ENCODE results near the gene DNAL4. TPM values are rescaled to one million over a fixed set of nuclear protein-coding genes. Genes with fewer than 3 reads are reported as not detected.
"Not testable (repeated sequence)": the region's sequence is repeated elsewhere in the genome, so short reads cannot be mapped to it uniquely, and the experiment has no call there.

DNAL4 gene
- total and polyA plus RNA-seq, 11 donors, result 7.9 to 16.4 (median 10.4) TPM

DNA sequence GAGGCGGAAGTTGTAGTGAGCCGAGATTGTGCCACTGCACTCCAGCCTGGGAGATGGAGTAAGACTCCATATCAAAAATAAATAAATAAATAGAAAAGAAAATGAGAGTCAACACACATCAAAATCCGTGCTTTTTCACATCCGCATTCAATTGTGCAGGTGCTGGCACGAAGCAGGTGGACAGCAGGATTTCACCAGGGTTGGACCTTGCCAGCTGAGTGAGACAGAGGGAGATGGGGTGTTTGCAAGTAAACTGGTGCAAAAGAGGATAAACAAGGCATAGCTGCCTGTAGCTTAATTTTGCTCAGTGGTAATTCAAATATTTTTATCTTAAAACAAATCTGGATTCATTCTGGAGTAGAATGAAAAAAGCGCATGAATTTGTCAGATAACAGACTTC is 23.3 kb upstream of the DNAL4 start:
- no peak overlapping the region for H3K27ac ChIP-seq
- TF ChIP-seq POLR2A (IDR thresholded peaks at IDR 0.05) (no peak), CTCF (IDR thresholded peaks at IDR 0.05) (no peak)
- intact Hi-C loops (cut with DNase I), result no loop called here
- ATAC-seq (no peak), DNase-seq (no peak)
- no peak overlapping the region for H3K4me3 ChIP-seq
- 88 to 92% (median 91%) methylated on average over 6 of the region's 6 CpGs for WGBS, 4 donors
- peaks cover 0 to 8% (median 0%) of the 10 kb centered on the region in 9 donors for H3K27me3 ChIP-seq
- no peaks in the 10 kb centered on the region for H3K36me3 ChIP-seq
- H3K9me3 ChIP-seq, result no peaks in the 10 kb centered on the region
- H3K4me1 ChIP-seq, result no peaks in the 10 kb centered on the region

DNA sequence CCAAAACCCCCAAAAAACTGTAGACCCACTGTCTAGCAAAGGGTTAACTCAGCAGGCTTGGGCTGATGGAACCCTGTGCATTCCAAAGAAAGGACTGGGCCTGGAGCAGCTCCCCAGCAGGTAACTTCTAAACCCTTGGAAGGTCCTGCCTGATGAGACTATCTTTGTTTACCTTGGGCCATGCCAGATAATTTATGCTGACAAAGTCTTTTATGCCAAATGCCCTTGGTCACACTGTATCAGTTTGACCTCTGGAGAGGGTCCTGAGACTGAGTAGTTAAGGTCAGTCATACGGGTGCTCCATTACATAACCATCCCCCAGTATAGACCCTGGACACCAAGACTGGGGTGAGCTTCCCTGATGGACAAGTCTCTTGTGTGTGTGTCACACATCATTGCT is 21.9 kb upstream of the DNAL4 start:
- intact Hi-C loops (cut with DNase I), result no loop called here
- 30 to 70% (median 40%) methylated on average over 1 of the region's 1 CpG for WGBS, 4 donors
- Histone ChIP-seq H3K27ac (no peak overlapping the region), H3K4me3 (no peak overlapping the region), H3K9me3 (peaks cover 0 to 2% (median 0%) of the 10 kb centered on the region in 12 donors), H3K4me1 (no peaks in the 10 kb centered on the region), H3K36me3 (no peaks in the 10 kb centered on the region), H3K27me3 (peaks cover 0 to 8% (median 0%) of the 10 kb centered on the region in 9 donors)
- DNase-seq, result no peak
- ATAC-seq, result no peak
- TF ChIP-seq POLR2A (IDR thresholded peaks at IDR 0.05) (no peak), CTCF (IDR thresholded peaks at IDR 0.05) (no peak)

DNA sequence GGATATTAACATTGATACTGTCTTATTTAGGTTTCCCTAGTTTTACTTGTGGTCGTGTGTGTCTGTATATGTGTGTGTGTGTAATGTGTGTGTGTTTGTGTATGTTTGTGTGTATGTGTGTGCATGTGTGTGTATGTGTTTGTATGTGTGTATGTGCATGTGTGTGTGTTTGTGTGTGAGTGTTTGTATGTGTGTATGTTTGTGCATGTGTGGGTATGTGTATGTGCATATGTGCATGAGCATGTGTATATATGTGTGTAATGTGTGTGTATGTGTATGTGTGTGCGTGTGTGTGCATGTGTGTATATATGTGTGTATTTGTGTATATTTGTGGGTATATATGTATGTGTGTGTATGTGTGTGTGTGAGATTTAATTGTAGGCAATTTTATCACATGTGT is 17.3 kb upstream of the DNAL4 start:
- H3K9me3 ChIP-seq, result peaks cover 0 to 19% (median 4%) of the 10 kb centered on the region in 12 donors
- no peak overlapping the region for H3K4me3 ChIP-seq
- intact Hi-C loops (cut with DNase I), result no loop called here
- no peak overlapping the region for H3K27ac ChIP-seq
- DNase-seq (no peak), ATAC-seq (no peak)
- WGBS, 4 donors, result 74 to 86% (median 85%) methylated on average over 2 of the region's 2 CpGs
- no peaks in the 10 kb centered on the region for H3K36me3 ChIP-seq
- H3K4me1 ChIP-seq, result no peaks in the 10 kb centered on the region
- TF ChIP-seq POLR2A (IDR thresholded peaks at IDR 0.05) (no peak), CTCF (IDR thresholded peaks at IDR 0.05) (no peak)
- peaks cover 0 to 8% (median 0%) of the 10 kb centered on the region in 9 donors for H3K27me3 ChIP-seq

- DNase-seq; intact Hi-C loops (cut with DNase I): not testable (repeated sequence)
These were observed 11.2 kb upstream of the DNAL4 start for GRCh38 chr22:38805041-38805593.

GRCh38 chr22:38802671-38803121 is 8.8 kb upstream of the DNAL4 start:
- peaks cover 0 to 7% (median 1%) of the 10 kb centered on the region in 12 donors for H3K4me1 ChIP-seq
- TF ChIP-seq POLR2A (IDR thresholded peaks at IDR 0.05), result no peak
- TF ChIP-seq CTCF (IDR thresholded peaks at IDR 0.05), result no peak
- DNase-seq, result peak in 3 of 5 donors; percentile 30 to 69 (median 45)
- ATAC-seq, result peak; percentile 26 to 90 (median 84)
- 34 to 46% (median 37%) methylated on average over 10 of the region's 10 CpGs for WGBS, 4 donors
- no peaks in the 10 kb centered on the region for H3K36me3 ChIP-seq
- no peak overlapping the region for H3K27ac ChIP-seq
- no peaks in the 10 kb centered on the region for H3K9me3 ChIP-seq
- intact Hi-C loops (cut with DNase I), result loop anchor here in 1 of 10 donors (5.0 kb wide), 1 partner anchor 40 kb away; the partner anchor contains the start of gene NPTXR
- no peak overlapping the region for H3K4me3 ChIP-seq
- H3K27me3 ChIP-seq, result no peaks in the 10 kb centered on the region

More at GRCh38 chr22:38805041-38805593, 11.2 kb upstream of the DNAL4 start:
- not testable (repeated sequence) for H3K36me3 ChIP-seq, H3K4me1 ChIP-seq, H3K27ac ChIP-seq, H3K4me3 ChIP-seq, ATAC-seq, H3K27me3 ChIP-seq
- H3K9me3 ChIP-seq, result peaks cover 0 to 10% (median 2%) of the 10 kb centered on the region in 12 donors
- 62 to 69% (median 64%) methylated on average over 8 of the region's 8 CpGs for WGBS, 4 donors
